Activated T-cell treated with anti-CD3 and anti-CD28 coated beads for 24 hours (primary cell): Measurements from ENCODE around the gene CEP350.
A peak's percentile ranks its signal among the peaks of the same experiment; 100 is the strongest.
"Not testable (repeated sequence)": the region's sequence is repeated elsewhere in the genome, so short reads cannot be mapped to it uniquely, and the experiment has no call there.

ENCODE experiments used
- DNase-seq: peaks from one replicate; pipeline ENCODE4 v3.0.0-alpha.2; 2020; ENCODE audit warnings: low read depth

CEP350 gene

GRCh38 chr1:180123463-180123936, 168.9 kb downstream of the CEP350 start:
- no peak for DNase-seq

- no peak for DNase-seq
These were observed 176.0 kb downstream of the CEP350 start for GRCh38 chr1:180130651-180131050.

GRCh38 chr1:180131510-180131909, 176.9 kb downstream of the CEP350 start:
- DNase-seq: no peak

GRCh38 chr1:180133193-180133592, 178.6 kb downstream of the CEP350 start:
- no peak for DNase-seq

- DNase-seq: not testable (repeated sequence)
These were observed 179.1 kb downstream of the CEP350 start for GRCh38 chr1:180133688-180134087.

- DNase-seq: no peak
These were observed 180.9 kb downstream of the CEP350 start for GRCh38 chr1:180135535-180135934.

GRCh38 chr1:180136331-180136967, 181.8 kb downstream of the CEP350 start:
- DNase-seq: no peak

GRCh38 chr1:180136968-180137356, 182.4 kb downstream of the CEP350 start:
- no peak for DNase-seq

GRCh38 chr1:180137776-180138175, 183.2 kb downstream of the CEP350 start:
- no peak for DNase-seq

- DNase-seq: no peak
These were observed 186.8 kb downstream of the CEP350 start for GRCh38 chr1:180141381-180141934.

- no peak for DNase-seq
These were observed 188.7 kb downstream of the CEP350 start for GRCh38 chr1:180143359-180143758.

- DNase-seq: no peak
These were observed 190.2 kb downstream of the CEP350 start for GRCh38 chr1:180144659-180145357.

GRCh38 chr1:180145446-180145845, 190.8 kb downstream of the CEP350 start:
- DNase-seq: no peak

GRCh38 chr1:180150982-180151381, 196.4 kb downstream of the CEP350 start:
- no peak for DNase-seq

- no peak for DNase-seq
These were observed 196.9 kb downstream of the CEP350 start for GRCh38 chr1:180151508-180151907.

- DNase-seq: no peak
These were observed 198.0 kb downstream of the CEP350 start for GRCh38 chr1:180152588-180152987.

- no peak for DNase-seq
These were observed 198.4 kb downstream of the CEP350 start for GRCh38 chr1:180153032-180153431.

GRCh38 chr1:180154003-180154324, 199.4 kb downstream of the CEP350 start:
- no peak for DNase-seq

- DNase-seq: peak; percentile 79
These were observed 199.9 kb downstream of the CEP350 start, which contains the start of gene QSOX1 for GRCh38 chr1:180154325-180155181. Gene QSOX1, plus strand, starts transcription at chr1:180154869. Its CDS starts 39 bp downstream, at chr1:180154908.

- peak; percentile 17 for DNase-seq
These were observed 200.6 kb downstream of the CEP350 start for GRCh38 chr1:180155182-180155682.

- DNase-seq: no peak
These were observed 201.6 kb downstream of the CEP350 start for GRCh38 chr1:180156201-180156600.

GRCh38 chr1:180156631-180157091, 202.1 kb downstream of the CEP350 start:
- DNase-seq: no peak
